Left lobe of liver (tissue), 2 donors: Measurements from ENCODE around the gene CELF2. TPM values are rescaled to one million over a fixed set of nuclear protein-coding genes. Genes with fewer than 3 reads are reported as not detected.

Experiments used
- ATAC-seq: fragments of 200-7000 bp; cut with Tn5 transposase; one replicate; pipeline ENCODE4 v1.9.1; 2020; ENCODE audit warnings: mild to moderate bottlenecking, moderate library complexity
- DNase-seq: peaks from one replicate; pipeline ENCODE4 v3.0.0-alpha.2; 2020; ENCODE audit warnings: low spot score
- total RNA-seq: library from RNA; stranded (reverse); gene quantifications from one replicate; pipeline ENCODE4 v1.2.1, GENCODE V29; 2021
- donor health status: DM: no; HTN: no; CAD: no; lungs with moderate emphysema.
- donor health status: DM: no; HTN: yes; CAD: no.

CELF2 gene
- total RNA-seq, 1 donor from 2014 or later: 2.6 TPM

DNA sequence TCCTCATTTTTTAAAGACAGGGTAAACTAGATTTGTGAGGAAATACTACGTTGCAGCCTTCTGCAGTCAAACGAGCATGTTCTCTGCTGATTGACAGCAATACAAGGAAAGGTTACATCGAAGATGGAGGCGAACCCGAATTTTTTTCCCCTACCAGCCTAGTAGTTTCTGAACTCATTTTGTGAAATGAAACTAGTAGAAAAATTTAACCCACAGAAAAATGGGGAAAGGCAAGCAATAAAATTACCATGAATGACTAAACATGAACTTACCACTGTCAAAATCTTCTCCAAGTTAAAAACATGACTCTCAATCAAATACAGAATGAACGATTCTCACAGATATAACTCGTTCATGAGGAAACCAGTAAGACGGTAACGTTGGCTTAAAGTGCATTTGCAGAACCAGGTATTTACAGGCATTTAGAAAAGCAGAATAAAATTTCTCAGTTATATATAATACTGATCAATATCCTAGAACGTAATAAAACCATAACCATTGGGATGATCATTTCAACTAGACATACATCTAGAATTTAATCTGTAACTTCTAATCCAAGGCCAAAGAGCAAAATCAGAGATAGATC, 73.9 kb downstream of the CELF2 start:
- no peak for ATAC-seq
- DNase-seq: no peak

DNA sequence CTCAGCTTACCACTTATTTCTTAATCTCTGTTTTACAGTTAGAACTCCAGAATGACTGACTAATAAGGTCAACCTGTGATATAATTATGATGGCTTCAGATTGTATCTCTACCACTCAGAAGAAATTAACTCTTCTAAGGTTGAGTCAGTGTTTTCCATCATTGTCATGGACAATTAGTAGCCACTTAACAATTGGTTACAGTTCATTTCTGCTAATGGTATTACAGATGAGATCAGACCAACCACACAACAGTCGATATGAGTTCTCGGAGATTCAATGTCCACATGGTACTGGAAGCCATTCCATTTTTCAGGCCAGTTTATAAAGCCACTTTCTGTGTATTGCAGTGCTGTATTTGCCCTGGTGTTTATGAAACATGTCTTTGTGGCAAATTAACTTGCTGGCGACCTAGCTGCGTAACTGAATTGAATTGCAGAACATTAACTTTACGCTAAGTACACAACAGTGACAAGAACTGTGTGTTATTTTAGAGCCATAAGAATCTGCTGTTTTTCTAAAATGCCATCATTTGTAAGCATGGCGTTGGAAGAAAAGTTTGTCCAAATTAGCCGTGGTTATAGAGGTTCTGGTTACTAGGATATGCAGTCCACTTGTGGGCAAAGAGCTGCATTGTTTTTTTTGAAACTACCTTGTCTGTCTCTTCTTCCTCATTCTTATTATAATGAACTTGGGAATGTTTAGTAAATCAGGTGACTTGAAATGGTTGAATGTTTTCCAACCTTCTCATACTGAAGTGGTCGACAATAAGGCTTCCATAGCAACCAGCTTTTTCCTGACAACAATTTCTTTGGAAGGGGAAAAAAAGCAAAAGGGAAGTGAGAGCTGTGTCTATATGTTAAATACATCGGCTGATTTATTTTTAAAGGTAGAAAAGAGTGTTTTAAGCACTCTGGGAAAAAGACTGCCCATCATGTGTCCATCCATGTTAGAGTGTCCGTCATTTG, 76.4 kb downstream of the CELF2 start:
- no peak for ATAC-seq
- DNase-seq: no peak

GRCh38 chr10:11095374-11095801, 77.7 kb downstream of the CELF2 start:
- ATAC-seq (no peak), DNase-seq (no peak)

DNA sequence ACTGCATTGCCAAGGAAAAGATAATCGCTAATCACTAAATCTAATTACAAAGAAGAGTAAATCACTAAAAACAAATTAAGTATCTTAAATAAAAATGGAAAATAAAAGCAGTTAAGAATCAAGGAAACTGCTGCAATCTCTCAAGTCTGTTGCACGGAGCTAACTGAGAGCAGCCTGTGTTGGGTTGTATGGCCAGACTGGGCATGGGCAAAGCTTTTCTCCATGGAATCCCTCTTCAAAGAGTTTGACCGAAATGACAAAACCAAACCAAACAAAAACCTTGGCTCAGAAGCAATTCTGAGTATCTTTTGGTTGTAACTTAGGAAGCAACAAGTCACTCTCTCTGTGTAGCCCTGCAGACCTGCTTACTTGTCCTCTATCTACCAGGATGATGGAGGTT, 78.8 kb downstream of the CELF2 start:
- ATAC-seq: no peak
- no peak for DNase-seq

DNA sequence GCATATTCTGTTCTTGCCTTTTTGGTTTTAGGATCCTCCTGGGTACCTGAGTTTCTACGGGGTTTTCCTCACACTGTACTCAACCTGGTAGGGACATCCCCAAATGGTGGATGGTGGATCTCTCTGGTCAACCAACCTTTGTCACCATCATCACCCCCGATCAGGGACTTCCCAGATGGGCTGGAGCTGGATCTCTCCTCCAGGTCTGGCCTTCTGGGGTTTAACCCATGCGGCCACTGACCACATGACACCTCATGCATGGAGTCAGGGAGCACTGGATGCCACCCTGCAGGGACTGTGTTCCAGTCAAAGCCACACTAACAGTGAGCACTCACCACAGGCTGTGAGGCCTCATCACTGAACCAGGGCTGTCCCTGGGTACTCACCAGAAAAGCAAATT, 80.0 kb downstream of the CELF2 start:
- DNase-seq (no peak), ATAC-seq (no peak)

DNA sequence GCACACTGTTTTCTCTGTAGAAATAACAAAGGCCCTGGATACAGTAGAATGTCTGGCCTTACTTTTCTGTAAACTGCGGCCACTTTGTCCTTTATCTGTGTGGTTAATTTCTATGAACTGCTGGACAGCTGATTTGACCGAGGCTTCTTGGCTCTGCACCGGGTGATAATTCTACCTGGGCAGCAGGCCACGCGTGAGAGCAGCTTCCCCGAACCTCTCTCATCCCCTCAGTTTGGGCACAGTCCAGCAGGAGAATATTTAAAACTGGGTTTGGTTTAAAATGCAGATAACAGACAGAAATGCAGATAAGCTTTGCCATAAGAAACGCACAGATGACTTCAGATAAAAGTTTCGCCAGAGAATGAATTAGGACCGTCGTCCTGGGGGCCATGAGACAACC, 81.0 kb downstream of the CELF2 start:
- ATAC-seq: no peak
- DNase-seq: no peak

DNA sequence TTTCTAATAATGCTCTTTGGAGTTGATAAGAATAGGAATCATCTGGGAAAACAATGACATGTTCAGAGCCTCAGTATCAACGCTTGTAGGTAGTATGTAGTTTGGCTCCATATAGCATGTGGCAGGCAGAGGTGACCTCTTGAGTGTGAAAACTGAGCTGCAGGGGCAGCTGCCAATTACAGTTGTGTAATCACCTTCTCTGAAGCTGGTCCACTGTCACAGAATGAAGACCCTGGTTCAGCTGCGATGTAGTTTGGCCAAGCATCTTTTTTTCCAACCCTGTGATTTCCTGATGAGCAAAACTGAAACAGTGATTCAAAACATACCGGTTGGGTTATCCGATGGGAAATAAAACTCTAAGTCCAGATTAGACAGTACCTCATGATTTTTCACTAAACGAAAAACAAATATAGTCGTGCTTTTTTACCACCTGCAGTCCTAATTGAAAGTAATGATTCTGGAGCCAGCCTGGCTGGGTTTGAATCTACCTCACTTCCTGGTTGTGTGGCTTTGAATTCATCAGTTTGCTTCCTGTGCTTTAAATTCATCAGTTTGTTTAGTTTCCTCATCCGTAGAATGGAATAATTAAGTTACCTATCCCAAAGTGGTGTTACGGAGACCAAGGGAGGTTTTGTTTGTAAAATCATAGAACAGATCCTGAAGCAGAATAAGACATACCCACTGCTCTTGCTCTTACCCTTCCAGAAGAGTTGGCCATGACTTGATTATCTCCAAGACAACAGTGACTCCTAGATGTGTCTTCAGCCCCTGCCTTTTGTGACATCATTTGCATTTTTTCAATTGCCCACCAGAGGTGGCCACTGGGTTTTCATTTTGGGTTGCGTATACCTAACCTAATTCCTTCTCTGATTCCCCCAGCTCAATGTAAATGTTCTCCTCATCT, 87.4 kb downstream of the CELF2 start:
- ATAC-seq: no peak
- DNase-seq: no peak

GRCh38 chr10:11105676-11106004, 88.0 kb downstream of the CELF2 start:
- ATAC-seq (no peak), DNase-seq (no peak)

GRCh38 chr10:11106621-11107374, 89.1 kb downstream of the CELF2 start:
- DNase-seq (no peak), ATAC-seq (no peak)

DNA sequence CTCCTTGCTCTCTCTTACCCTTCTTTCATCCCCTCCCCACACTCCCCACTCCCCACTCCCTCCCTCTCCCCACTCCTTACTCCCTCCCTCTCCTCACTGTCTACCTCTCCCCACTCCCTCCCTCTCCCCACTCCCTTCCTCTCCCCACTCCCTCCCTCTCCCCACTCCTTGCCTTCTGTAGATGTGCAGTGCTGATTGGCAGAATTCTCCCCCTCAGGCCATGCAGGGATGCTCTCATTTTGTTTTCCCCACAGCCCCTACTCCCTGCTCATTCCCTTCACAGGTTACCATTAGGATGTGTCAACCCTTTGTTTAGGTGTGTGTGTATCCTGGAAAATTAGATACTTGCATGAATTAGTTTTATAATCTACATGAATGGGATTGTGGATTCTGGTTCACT, 90.3 kb downstream of the CELF2 start:
- ATAC-seq (no peak), DNase-seq (no peak)

GRCh38 chr10:11108356-11108755, 90.7 kb downstream of the CELF2 start:
- ATAC-seq: no peak
- DNase-seq: no peak

- no peak for DNase-seq
- ATAC-seq: no peak
Measured at GRCh38 chr10:11109590-11109989, 91.9 kb downstream of the CELF2 start.

DNA sequence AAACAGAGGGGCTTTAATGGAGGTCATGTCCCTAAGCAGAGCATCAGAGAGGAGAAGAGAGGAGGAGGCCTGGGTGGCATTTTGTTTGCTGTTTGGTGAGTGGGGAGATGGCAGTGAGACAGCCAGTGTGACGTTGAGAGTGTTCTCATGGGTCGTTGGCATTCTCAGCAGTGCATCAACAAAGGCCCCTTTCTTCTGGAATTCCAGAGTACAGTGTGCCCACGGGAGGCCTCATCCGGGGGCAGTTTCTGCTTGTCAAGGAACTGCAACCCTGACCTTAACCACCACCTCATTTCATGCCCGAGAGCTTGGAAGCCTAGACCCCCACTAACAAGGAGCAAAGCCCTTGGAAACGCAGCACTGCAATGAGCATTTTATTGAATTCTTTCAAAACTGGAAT, 92.9 kb downstream of the CELF2 start:
- no peak for DNase-seq
- no peak for ATAC-seq

- DNase-seq: no peak
- ATAC-seq: no peak
Measured at GRCh38 chr10:11111490-11111889, 93.8 kb downstream of the CELF2 start.

- ATAC-seq: no peak
- DNase-seq: no peak
Measured at GRCh38 chr10:11112718-11113117, 95.0 kb downstream of the CELF2 start.

DNA sequence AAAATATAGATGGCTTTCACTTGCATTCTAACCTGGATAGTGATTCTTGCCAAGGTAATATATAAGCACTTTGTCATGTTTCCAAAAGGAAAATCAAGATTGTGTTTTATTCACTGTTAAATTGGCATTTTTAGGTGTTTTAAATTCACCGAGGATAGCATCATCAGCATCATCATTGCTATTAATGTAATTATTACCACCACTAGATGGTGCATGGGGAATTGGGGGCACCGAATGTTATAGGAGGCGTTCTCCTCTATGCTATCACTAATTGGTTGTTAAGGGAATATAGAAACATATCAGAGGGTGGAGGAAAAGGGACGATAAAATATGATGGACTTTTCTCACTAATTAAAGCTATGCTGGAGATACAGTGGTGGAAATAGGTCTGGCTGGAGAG, 95.5 kb downstream of the CELF2 start:
- ATAC-seq (no peak), DNase-seq (no peak)

- no peak for DNase-seq
- no peak for ATAC-seq
Measured at GRCh38 chr10:11114269-11114668, 96.6 kb downstream of the CELF2 start.

DNA sequence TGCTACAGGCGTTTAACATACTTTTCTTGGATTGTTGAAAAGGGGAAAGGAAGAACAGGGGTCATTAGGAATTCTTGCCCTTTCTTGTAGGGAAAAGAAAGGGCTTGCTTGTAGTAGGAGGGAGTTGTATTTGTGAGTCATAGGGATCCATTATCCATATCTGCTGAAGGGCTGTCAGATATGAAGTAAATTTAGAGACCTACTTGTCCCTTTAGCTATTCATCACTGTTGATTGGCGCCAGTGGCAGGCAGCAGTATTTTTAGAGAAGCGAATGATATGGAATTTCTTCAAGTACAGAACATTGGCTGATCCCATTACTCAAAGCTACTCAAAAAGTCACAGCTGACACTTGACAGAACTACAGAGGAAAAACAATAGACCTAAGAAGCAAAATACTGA, 97.7 kb downstream of the CELF2 start:
- no peak for DNase-seq
- no peak for ATAC-seq

DNA sequence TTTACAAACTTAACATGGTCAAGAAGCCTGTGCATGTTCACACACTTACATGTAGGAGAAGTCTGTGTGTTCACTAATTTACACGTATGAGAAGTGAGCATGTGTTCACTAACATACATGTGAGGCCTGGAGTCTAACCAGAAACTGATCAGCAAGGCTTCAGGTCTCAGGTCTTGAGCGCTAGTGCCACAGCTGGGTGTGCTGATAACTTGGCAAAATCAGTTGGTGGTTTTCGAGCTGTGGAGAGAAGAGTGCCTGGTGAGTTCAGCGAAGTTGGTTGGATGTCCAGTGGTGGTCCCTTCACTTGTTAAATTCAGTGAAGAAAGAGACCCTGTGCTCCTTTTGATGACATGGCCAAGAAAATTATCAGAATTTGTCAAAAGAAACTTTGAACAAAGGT, 98.7 kb downstream of the CELF2 start:
- DNase-seq: no peak

GRCh38 chr10:11116817-11117216, 99.1 kb downstream of the CELF2 start:
- ATAC-seq (no peak), DNase-seq (no peak)

More for the DNA sequence above, 98.7 kb downstream of the CELF2 start:
- ATAC-seq: no peak

DNA sequence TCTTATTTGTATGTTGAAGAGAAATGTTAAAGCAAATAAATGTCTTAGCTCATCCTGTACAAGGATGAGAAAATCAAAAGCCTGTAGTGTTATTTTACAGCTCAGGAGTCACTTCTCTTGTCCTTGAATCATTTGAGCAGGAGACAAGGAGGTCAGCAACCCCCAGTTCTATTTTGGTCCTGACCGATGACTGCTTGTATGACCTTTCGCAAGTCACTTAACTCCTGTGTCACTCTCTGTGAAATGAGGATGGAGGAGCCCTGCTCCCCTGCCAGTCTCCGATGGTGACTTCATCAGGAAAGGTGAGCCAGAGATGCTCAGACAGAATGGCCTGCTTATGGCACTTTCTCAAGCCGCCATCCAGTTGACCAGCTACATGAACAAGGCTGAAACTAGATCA, 101.0 kb downstream of the CELF2 start:
- no peak for ATAC-seq
- no peak for DNase-seq
